Prostate gland (tissue), 2 donors: ENCODE measurements around the gene MRLN.

Source experiments
- CTCF ChIP-seq, 4 experiments: fragments of 200-600 bp in 2 of 4; fragments of 450-650 bp in 2 of 4; sonication (generic) in 2 of 4; IDR thresholded peaks; 1 replicate in 3 of 4; 2 replicates in 1 of 4; pipeline ENCODE4 v1.5.1; 2016 to 2019; ENCODE audit warnings: antibody characterized with exemption in 4 of 4, mild to moderate bottlenecking in 2 of 4, moderate library complexity in 2 of 4
- POLR2AphosphoS5 ChIP-seq: sonication (generic); formaldehyde crosslinking; IDR thresholded peaks from one replicate; pipeline ENCODE4 v1.6.1; 2017; ENCODE audit warnings: antibody characterized with exemption

- no peak for TF ChIP-seq POLR2AphosphoS5
- TF ChIP-seq CTCF (IDR thresholded peaks at IDR 0.05) = no peak
These were observed 35.0 kb downstream of the MRLN start for GRCh38 chr10:59718257-59718656.
